CD4-positive, alpha-beta T cell treated with Interleukin-15 for 1 hour (primary cell): ENCODE data around the gene LPCAT4.
A peak's percentile ranks its signal among the peaks of the same experiment; 100 is the strongest.
"Not testable (repeated sequence)": the region's sequence is repeated elsewhere in the genome, so short reads cannot be mapped to it uniquely, and the experiment has no call there.

Experiments used
- DNase-seq: peaks from one replicate; pipeline ENCODE4 v3.0.0-alpha.2; 2020

The LPCAT4 gene

DNA sequence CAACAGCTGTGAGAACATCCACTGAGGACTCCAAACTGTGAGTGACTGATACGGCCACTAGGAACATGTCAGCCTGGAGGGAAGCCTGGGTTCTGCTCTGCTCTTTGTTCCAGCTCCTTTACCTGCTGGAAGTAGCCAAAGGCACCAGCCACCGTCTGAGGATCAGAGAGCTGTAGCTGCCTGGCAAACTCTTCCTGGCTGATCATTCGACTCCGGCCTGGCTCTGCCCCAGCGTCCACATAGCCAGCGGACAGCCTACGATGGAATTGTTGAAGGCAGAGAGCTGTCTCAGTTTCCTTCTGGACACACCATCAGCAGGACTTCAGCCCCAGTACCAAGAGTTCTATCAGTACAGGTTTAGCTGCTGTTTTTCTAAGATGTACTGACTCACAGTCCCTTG lies 5.7 kb downstream of the LPCAT4 start:
- DNase-seq: no peak

DNA sequence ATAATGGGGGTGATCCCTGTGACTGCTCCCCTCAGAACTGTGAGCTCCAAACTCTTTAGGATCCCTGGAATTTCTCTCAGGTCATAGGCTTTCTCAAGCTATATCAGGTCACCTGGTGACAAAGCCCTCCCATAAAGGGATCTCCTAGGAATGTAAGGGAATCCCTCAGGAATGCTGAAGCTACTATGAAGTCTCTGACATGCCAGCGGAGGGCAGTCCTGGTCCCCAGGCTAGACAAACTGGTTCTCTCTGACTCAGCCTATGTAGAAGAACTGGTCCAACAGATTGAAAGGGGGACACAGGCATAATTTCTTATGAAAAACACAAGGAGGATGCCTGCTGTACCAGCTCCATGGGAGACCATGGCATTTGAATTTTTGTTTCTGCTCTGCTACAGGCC lies 6.7 kb downstream of the LPCAT4 start:
- DNase-seq: no peak

DNA sequence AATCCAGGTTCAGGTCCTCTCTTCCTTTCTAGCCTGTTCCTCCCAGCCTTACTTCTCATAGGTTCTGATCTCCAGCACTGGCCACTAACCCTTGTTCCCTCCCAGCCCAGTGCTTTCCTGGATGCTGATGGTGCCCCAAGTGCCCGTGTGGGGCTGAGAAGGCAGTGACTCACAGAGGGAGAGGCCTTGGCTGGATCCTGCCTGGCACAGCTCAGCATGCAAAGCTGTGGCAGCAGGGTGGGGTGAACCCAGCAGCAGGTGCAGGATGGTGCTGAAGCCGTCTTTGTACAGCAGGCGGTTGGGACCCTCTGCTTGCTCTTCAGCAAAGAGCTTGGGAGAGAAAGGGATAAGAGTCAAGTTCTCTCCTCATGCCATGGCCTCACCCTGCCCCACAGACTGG lies 7.6 kb downstream of the LPCAT4 start:
- no peak for DNase-seq

DNA sequence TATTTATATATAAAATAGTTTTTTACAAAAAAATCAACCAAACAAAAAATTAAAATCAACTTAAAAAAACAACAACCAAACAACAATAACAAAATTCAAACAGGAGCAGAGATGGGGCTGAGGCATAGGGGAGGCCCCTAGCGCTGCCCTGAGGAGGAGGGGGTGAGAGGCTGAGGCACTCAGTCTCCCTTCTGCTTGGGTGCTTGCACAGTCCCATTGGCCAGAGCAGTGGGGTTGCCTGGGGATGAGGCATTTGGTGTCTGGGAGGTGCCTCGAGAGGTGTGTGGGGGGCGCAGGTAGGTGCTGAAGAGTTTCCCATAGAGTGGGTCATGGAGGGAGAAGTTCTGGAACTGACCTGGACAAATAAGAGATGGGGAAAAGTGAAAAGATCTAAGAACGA lies 8.0 kb downstream of the LPCAT4 start:
- DNase-seq: no peak

DNA sequence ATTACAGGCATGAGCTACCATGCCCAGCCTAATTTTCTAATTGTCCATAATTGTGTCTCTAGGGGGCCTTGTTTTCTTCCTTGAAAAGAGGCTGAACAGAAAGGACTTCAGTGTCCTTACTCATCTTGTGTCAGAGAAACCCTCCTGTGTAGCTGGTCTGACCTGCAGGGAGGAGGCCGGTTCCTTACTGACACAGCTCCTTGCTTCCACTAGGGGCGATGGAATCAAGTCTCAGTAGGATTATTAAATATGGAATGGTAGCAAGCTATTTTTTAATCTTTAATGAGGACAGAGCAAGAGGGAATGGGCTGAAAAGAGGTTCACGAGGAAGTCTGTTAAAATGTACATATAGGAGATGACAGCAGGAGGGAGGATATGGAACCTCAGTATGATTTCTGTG lies 8.6 kb downstream of the LPCAT4 start:
- DNase-seq: no peak

DNA sequence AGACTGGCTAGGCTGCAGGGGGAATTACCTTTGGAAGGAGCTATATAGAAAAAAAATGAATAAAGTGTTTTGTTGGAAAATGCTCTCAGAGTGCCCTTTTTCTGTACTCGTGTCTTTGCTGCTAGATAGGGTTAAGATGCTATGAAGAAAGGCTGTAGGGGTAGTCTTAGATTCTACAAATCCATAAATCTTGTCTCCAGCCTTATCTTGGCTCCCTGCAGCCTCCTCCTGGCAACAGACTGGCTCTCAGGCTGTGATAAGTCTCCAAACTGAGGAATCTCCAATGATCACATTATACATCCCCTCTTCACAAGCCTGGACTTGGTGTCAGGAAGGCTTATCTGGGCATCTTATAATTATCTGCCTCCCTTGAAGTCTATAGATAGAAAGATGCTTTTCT lies 9.3 kb downstream of the LPCAT4 start:
- no peak for DNase-seq

DNA sequence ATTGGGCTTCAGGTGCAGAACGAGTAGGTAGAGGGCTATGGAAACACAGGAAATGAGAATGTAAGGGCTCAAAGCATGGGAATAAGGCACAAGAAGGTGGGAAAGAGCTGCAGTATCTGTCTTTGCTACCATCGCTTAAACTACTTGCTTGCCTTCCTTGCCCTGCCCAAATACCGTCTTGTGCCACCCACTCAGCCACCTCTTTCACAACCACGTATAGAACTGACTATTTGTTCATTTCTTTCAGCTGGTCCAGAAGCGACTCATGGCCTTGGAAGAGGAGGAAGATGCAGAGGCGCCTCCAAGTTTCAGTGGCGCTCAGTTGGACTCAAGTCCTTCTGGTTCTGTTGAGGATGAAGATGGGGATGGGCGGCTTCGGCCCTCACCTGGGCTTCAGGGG lies 11.8 kb downstream of the LPCAT4 start:
- no peak for DNase-seq

DNA sequence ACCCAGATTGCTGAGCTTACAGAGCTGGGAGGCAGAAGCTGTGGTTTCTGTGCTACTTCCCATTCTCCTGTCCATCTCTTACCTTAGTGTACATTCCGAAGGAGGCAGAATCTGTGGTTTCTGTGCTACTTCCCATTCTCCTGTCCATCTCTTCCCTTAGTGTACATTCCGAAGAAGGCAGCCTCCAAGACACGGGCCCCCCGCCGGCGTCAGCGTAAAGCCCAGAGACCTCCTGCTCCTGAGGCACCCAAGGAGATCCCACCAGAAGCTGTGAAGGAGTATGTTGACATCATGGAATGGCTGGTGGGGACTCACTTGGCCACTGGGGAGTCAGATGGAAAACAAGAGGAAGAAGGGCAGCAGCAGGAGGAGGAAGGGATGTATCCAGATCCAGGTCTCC lies 12.7 kb downstream of the LPCAT4 start:
- no peak for DNase-seq

DNA sequence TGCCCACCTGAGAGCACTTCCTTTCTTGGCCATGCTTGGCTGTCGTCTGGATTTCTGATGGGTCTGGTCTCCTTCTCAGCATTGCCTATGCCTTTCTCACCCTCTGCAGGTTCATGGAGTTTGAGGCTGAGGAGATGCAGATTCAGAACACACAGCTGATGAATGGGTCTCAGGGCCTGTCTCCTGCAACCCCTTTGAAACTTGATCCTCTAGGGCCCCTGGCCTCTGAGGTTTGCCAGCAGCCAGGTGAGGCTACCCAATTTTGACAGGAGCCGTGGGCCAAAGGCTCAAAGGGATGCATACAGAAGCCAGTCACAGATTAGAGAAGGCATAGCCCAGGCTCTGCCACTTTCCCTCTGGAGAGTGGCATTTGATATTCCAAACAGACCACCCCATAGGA lies 13.4 kb downstream of the LPCAT4 start:
- no peak for DNase-seq

DNA sequence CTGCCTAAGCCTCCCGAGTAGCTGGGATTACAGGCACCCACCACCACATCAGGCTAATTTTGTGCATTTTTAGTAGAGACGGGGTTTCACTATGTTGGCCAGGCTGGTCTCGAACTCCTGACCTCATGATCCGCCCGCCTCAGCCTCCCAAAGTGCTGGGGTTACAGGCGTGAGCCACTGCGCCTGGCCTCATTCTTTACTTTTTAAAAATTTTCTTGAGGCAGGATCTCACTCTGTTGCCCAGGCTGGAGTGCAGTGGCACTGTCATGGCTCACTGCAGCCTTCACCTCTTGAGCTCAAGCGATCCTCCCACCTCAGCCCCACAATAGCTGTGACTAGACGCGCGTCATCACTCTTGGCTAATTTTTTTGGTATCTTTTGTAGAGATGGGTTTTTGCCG lies 14.0 kb downstream of the LPCAT4 start:
- not testable (repeated sequence) for DNase-seq

DNA sequence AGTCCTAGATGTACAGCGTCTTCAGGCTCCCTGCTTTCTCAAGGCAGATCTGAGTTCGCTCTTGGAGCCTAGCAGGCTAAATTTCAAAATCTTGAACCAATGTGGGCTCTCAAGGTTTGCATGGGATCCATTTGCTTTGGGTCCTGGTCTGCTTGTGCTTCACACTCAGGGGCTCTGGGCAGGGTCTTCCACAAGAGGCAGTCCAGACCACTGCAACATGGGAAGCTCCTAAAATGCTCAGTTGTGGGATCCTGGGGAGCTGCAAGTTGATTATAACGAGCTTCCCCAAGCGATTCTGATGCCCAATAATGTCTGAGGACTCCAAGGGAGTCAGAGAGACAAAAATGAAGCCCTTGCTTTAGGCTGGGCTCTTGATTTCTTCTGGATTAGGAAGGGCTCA lies 17.2 kb downstream of the LPCAT4 start:
- no peak for DNase-seq

DNA sequence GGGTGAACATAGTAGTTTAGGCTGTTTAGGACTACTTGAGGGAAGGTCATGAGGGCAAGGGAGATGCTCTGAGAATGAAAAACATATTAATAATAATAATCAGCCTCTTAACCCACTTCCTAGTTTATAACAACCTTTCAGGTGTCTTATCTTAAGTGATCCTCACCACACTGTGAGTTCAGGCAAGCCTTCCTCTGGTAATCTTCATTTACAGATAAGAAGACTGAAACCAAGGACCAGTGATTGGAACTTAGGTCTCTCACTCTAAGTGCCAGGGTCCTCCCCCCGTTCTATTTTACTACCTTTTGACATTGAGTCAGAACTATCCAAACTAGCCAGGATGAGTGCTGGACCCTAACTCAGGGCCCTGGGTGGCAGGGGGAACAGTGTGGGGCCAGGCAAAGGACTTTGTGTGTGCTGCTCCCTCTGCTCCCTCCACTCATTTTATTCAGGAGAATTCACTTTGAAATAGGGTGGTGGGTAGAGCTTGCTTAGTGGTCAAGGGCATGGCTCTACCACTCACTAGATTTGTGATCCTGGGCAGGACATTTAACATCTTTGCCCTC lies 18.2 kb downstream of the LPCAT4 start:
- DNase-seq: no peak

DNA sequence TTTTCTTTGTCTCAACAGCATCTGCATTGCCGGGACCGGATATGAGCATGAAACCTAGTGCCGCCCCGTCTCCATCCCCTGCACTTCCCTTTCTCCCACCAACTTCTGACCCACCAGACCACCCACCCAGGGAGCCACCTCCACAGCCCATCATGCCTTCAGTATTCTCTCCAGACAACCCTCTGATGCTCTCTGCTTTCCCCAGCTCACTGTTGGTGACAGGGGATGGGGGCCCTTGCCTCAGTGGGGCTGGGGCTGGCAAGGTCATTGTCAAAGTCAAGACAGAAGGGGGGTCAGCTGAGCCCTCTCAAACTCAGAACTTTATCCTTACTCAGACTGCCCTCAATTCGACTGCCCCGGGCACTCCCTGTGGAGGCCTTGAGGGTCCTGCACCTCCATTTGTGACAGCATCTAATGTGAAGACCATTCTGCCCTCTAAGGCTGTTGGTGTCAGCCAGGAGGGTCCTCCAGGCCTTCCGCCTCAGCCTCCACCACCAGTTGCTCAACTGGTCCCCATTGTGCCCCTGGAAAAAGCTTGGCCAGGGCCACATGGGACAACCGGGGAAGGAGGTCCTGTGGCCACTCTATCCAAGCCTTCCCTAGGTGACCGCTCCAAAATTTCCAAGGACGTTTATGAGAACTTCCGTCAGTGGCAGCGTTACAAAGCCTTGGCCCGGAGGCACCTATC lies 18.9 kb downstream of the LPCAT4 start:
- DNase-seq: no peak

DNA sequence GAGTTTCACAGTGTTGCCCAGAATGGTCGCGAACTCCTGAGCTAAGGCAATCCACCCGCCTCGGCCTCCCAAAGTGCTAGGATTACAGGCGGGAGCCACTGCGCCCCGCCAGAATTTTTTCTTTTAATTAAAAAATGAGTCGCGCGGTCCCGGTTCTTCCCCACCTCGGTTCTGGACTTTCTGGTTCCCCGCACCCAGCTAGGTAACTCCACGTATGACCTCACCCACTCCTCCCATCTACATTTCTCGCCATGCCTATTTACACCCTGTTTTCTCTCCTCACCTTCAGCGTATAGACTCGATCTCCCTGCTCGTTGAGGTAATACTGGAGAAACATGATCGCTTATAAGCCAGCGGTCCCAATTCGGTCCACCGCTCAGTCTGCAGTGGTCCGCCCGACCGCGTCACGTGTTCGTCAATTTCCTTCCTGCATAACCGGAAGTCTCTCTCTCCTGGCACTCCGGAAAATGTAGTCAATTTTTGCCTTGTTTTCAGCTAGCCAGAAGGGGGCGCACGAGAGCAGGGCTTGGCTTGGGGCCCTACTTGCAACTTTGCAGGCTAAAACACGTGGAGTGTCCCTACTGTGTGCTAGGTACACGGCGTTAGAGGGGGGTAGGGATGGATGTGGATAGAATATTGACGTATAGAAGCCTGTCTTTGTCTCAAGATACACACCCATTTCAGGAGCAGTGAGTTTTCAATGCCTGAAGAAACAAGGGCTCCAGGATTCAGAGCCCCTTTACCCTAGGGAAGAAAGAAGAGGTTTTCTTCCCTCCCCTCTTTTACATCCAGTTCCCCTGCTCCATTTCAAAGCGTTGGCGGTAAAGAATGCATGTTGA lies 24.0 kb downstream of the LPCAT4 start, which contains the start of the genes NOP10 and NUTM1:
Gene NOP10 (minus strand): TSS at position 400 of the 839 bp plus-strand sequence. CDS start 63 bp downstream, at position 337.
Gene NUTM1 (plus strand): TSS at position 579 of the 839 bp plus-strand sequence. CDS start 382 bp downstream, outside the sequence.
- DNase-seq: peak; percentile 91

DNA sequence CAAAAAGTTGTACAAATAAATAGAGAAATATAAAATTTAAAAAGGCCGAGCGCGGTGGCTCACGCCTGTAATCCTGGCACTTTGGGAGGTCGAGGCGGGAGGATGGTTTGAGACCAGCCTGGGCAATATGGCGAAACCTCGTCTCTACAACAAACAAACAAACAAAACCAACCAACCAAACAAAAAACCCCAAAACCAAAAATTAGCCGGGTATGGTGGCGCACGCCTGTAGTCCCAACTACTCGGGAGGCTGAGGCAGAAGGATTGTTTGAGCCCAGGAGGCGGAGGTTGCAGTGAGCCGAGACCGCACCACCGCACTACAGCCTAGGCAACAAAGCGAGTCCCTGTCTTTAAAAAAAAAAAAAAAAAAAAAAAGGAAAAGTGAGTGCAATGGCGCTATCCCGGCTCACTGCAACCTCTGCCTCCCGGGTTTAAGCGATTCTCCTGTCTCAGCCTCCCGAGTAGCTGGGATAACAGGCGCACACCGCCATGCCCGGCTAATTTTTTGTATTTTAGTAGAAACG lies 24.7 kb downstream of the LPCAT4 start:
- DNase-seq: not testable (repeated sequence)

DNA sequence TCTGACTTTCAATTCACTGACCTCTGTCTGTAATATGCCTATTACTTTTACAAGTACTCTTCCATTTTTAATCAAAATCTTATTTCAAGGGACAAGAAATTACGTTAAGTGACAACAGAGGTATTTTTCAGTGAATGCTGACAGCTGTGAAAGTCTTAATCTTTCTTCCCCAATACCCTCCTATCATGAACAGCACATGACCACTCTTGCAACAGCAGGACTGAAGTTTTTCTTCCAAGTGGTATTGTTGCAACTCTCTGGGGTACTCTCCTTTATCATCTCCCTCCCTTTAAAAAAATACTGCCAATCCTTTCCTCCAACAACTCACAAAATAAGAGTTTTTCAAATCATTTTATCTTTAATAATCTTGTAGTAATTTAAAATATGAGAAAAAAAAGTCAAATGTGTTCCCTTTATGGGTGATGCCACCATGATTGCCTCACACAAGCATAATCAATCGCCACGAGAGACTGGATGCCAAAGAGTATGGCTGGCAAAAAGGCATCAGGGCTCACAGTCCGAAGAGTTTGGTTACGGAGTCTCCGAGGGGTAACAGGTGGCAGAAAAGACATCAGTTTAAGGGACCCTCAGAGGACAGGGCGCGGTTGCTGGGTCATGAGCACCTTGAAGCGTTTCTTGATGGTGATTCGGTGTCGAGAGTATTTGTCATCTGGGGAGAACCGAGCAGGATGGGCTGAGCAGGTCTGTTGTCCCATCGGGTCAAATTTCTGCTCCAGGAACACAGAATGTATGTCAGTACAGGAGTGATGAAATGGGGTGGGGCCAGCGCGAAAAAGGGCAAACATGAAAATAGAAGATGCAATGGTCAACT lies 25.4 kb downstream of the LPCAT4 start:
- DNase-seq: no peak

DNA sequence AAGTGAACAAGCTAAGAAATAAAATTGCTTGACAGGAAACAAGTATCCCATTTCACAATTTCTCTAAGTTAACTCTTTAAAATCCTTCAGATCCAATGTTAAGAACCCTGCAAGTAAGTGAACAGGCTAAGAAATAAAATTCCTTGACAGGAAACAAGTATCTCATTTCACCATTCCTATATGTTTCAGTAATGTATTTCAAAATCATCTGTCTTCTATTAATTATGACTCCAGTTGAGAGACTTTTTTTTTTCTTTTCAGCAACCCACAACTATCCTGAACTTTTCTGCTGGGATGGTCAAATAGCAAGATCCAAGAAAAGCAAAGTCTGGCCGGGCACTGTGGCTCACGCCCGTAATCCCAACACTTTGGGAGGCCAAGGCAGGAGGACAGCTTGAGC lies 27.1 kb downstream of the LPCAT4 start:
- DNase-seq: no peak

DNA sequence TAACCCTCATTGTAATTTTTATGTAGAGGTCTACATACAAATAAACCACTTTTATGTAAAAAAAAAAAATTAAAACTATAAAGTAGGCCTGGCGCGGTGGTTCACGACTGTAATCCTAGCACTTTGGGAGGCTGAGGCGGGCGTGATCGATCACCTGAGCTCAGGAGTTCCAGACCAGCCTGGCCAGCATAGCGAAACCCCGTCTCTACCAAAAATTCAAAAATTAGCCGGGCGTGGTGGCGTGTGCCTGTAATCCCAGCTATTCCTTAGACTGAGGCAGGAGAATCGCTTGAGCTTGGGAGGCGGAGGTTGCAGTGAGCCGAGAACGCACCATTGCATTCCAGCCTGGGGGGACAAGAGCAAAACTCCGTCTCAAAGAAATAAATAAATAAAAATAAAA lies 28.6 kb downstream of the LPCAT4 start:
- DNase-seq: no peak

DNA sequence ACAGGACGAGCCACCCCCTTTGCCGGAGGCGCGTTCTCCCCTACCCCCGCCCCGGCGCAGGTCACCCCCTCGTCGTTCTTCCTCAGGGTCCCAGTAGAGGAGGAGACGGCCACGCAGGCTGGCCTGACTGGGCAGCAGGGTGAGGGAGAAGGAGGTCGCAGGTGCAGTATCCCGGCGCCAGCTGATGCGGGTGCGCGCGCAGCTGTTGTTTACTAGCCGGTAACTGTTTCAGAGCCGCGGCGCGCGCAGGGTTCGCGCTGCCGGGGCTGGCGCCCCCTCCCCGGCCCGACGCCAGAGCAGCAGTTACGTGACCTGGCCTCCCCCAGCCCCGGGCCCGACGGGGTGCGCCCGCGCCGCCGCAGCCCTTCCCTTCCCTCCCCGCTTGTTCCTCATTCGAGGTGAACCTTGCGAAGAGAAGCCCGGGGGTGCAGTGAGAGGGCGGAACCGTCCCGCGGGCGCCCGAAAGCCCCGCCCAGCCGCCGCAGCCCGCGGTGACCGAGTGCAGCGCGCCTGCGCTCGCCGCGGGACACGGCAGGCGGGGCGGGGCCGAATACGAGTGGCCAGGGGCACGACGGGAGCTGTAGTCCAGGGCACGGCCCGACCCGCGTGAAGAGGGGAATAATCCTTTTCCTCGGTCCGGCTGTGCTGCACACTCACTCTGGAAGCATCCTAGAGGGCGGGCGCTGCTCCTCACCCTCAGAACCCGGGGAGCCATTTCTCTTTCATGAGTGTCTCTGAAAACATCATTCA lies 29.3 kb downstream of the LPCAT4 start, which contains the start of gene SLC12A6:
Gene SLC12A6 (minus strand): TSS at position 225 of the 750 bp plus-strand sequence. CDS start 1,101 bp downstream, outside the sequence.
- DNase-seq: peak; percentile 94

DNA sequence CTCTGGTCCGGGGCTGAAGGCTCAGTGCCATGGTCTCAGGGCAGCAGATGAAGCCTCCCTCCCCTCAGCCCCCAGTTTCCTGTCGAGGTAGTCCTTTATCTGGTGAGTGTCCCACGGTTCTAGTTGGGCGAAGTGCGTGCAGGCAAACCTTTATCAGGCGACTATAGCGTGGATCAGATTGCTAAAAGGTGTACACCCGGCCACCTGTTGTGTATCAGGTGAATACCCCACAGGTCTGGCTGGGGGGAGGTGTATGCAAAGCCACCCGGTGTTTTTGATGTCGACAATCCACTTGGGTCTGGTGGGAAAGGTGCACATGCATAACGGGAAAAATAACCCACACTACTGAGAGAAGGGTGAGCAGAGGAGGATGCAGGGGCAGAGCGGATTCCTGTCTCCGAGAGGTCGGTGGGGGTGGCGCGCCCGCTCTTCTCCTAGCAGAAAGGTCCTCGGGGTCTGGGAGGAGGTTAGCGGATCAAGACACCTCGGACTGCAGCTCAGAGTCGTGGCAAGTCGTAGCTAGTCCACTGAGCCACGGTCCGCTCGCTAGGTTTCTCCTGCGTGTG lies 29.9 kb downstream of the LPCAT4 start:
- peak; percentile 30 for DNase-seq

DNA sequence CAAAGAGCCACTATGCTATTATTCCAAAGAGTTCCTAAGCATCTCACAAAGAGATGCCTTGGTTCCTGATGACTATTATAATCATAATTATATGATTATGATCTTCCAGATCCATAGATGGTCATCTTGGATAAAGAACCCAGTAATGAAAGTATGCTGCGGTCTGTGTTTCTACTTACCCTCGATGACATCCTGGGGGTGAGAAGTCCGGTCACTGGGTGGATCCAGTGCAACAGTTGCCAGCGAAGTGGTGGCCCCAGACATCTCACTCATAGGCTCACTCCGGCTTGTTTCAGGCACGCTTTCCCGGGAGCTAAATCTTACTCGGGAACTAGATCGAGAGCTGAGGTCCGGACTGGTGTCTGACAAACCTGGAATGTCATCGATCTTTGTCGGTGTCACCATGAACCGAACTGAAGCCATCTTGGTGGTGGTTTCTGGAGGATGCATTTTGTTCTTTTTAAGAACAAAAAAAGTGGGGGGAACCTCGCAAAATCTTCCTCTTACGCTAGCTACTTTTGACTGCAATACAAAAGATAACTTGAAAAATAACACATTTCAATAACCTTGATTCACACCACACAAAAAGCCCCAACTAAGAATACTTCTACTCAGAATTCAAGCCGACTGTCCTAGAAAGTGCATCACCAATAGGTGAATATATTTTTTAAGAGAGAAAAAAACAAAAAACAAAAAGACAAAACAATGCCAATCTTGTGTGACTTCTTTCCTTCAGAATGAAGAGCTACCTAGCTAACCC lies 30.6 kb downstream of the LPCAT4 start:
- DNase-seq: peak; percentile 30
